ENCODE measurements around the gene AMPD3.

Gene AMPD3

DNA sequence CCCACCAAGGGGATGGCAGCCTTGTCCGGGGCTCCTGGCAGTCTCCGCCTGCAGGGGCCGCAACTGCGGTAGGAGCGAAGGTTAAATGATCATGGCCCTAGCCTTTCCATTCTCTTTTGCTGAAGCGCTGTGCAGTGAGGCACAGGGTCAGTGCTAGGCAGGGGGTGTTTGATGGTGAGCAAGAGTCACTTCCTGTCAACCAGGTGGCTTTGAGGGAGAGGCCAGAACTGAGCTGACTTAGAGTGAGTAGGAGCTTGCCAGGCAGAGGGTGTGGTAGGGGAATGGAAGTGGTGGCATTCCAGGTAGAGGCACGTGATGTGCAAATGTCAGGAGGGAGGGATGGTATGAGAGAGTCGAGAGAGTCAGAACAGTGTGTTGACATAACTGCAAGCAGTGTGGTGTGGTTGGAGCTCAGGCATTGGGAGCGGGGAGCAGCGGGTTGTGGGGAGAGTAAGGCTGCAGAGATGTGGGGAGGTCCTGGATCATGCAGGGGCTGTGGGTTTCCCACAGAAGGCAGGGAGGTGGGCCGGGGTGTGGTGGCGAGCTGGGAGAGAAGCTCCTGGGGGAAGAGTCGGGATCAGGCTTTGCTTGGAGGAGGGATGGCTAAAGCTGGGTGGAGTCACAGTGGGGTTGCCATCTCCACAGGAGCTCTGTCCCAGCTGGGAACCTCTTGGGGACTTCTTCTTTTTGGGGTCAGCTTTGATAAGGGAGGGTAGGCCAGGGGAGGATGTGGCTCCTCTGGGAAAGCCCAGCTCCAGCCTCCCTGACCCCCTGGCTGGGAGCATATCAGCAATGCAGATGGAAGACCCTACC is 33.3 kb downstream of the AMPD3 start:
- ChIA-PET CTCF (interaction anchor here (0.9 to 1.4 kb wide), 2 partner anchors 10 to 19 kb away, joined by 4 read pairs; no protein-coding TSS in a partner anchor), POLR2A (no interaction called here)
- no peak for DNase-seq (ENCODE audit: low read depth, low spot score)
- TF ChIP-seq, protein P1, sequence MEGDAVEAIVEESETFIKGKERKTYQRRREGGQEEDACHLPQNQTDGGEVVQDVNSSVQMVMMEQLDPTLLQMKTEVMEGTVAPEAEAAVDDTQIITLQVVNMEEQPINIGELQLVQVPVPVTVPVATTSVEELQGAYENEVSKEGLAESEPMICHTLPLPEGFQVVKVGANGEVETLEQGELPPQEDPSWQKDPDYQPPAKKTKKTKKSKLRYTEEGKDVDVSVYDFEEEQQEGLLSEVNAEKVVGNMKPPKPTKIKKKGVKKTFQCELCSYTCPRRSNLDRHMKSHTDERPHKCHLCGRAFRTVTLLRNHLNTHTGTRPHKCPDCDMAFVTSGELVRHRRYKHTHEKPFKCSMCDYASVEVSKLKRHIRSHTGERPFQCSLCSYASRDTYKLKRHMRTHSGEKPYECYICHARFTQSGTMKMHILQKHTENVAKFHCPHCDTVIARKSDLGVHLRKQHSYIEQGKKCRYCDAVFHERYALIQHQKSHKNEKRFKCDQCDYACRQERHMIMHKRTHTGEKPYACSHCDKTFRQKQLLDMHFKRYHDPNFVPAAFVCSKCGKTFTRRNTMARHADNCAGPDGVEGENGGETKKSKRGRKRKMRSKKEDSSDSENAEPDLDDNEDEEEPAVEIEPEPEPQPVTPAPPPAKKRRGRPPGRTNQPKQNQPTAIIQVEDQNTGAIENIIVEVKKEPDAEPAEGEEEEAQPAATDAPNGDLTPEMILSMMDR (IDR thresholded peaks at IDR 0.05; ENCODE audit: insufficient read depth, low read length, missing control alignments), result no peak
- no peak overlapping the region for H3K4me3 ChIP-seq (ENCODE audit: low read depth, low read length)

DNA sequence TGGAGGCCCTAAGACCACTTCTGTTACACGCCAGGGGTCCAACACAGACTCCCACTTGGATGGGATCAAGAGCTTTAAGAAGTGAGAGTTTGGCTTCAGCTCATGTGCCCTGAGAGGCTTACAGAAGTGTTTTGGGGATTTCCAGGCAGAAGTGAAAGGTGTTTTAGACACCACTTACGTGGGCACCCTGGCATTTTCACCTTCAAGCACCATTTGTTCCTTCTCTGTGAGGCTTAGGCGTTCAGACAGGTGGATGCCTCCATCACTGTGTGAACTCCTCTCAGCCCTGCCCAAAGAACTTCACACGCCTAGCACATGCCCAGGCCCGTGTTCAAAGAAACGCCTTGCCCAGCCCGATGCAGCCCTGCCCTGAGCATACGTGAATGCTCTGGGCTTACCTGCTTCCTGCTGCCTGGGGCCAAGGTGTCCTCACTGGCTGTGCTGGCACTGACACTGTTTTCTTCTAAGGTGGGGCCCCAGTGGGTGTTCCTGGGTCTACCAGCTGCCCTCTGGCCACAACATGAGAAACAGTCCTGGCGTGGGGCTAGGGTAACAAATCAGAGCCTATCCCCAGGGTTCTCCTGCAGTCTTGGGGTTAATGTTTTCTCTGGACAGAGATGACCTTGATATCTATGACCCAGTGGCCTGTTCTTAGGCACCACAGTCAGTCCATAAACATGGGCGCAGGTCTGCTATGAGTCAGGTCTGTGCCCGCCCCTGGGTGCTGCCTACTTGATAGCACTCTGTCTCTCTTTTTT is 34.0 kb downstream of the AMPD3 start:
- DNase-seq (ENCODE audit: low read depth, low spot score), result no peak
- CTCF ChIA-PET, result interaction anchor here (0.9 to 1.4 kb wide), 2 partner anchors 11 to 18 kb away, joined by 4 read pairs; no protein-coding TSS in a partner anchor
- TF ChIP-seq, protein P1 (IDR thresholded peaks at IDR 0.05; ENCODE audit: insufficient read depth, low read length, missing control alignments), result no peak
- POLR2A ChIA-PET, result no interaction called here
- no peak overlapping the region for H3K4me3 ChIP-seq (ENCODE audit: low read depth, low read length)

DNA sequence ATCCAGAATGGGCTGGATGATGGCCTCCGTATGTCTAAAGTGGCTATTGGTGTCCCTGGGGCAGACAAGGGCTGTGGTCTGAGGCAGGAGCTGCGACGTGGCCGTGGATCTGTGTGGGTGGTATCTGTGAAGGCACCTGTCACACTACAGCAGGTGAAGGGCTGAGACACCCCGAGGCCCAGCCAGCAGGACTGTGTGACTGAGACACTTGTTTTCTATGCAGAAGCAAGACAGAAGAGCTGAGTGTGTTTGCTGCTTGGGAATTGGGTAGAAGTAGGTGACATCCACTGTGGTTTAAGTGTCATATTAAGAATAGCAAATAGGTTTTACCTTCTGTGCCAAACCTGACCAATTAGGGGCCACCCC is 35.0 kb downstream of the AMPD3 start:
- no peak overlapping the region for H3K4me3 ChIP-seq (ENCODE audit: low read depth, low read length)
- ChIA-PET CTCF (interaction anchor here (1.0 kb wide), 1 partner anchor 84 kb away, joined by 3 read pairs; no protein-coding TSS in a partner anchor), POLR2A (no interaction called here)
- DNase-seq (ENCODE audit: low read depth, low spot score), result no peak
- TF ChIP-seq, protein P1 (IDR thresholded peaks at IDR 0.05; ENCODE audit: insufficient read depth, low read length, missing control alignments), result no peak

DNA sequence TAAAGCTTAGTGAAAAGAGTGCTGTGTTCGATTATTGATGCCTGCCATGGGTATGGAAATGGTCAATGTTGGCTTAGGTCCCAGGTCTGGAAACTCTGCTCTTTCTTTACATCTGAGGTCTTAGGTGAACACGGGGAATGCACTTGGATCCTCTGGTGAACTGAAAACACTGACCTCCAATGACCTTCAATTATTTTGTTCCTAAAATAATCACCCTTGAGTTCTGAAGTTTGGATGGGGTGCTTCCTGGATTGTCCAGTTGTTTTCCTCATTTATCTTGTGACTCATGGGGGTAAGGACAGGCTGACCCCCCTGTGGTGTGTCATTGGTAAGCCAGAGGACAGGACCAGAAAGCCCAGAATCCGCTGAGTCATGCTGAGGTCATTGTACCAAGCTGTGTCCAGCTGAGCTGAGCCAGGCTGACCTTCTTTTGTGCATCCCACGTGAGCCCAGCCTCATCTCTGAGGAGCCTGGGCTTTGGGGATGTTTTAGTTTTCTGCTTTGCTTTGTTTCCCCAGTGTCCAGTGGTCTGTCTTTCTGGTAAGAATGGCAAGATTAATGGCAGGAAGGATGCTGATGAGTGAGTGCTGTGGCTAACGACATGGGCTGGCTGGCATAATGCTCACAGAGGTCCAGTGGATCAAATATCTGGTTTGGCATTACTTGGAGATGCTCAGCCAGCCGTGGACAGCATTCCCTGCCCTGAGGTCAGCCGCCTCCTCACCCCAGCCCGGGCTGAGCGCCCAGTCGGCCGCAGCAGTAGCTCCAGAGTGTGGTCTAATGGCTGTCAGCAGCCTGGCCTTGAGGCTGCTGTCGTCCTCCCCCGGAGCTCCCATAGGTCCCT is 35.6 kb downstream of the AMPD3 start:
- CTCF ChIA-PET, result interaction anchor here (0.6 to 1.2 kb wide), 4 partner anchors 30 to 371 kb away, joined by 3 read pairs; no protein-coding TSS in a partner anchor
- TF ChIP-seq, protein P1 (IDR thresholded peaks at IDR 0.05; ENCODE audit: insufficient read depth, low read length, missing control alignments), result no peak
- peak; percentile 26 for DNase-seq (ENCODE audit: low read depth, low spot score)
- POLR2A ChIA-PET, result interaction anchor here (0.9 kb wide), 1 partner anchor 260 kb away, joined by 3 read pairs; the partner anchor contains the start of gene CTR9
- H3K4me3 ChIP-seq (ENCODE audit: low read depth, low read length), result no peak overlapping the region

DNA sequence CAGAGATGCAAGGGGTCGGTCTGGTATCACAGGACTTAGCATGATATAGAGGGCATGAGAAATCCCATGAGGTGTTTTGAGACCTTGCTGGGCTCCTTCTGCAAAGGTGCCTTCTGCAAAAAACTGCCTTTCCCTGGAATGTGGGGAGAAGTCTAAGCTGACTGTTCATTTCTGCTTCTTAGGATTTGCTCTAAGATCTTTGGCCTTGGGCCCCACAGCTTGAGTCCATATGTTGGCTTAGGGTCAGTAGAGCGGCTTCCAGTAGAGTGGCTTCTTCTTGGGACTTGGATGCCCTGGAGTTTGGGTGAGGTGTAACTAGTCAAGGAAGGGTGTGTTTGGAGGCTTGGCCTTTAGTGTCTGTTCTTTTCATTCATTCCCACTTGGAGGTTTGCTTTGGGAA is 37.0 kb downstream of the AMPD3 start:
- DNase-seq (ENCODE audit: low read depth, low spot score), result no peak
- ChIA-PET POLR2A (no interaction called here), CTCF (interaction anchor here (1.2 kb wide), 1 partner anchor 86 kb away, joined by 3 read pairs; no protein-coding TSS in a partner anchor)
- no peak overlapping the region for H3K4me3 ChIP-seq (ENCODE audit: low read depth, low read length)
- TF ChIP-seq, protein P1 (IDR thresholded peaks at IDR 0.05; ENCODE audit: insufficient read depth, low read length, missing control alignments), result no peak

Data from AG04449 (cell line).